ENCODE results near the gene ING5. TPM values are rescaled to one million over a fixed set of nuclear protein-coding genes. Genes with fewer than 3 reads are reported as not detected.

The ING5 gene
- total and polyA plus RNA-seq, 2 donors (not counting 3 experiments of a cell fraction or from before 2014, with no cell fraction given) = 24.5 to 33.4 TPM

- TF ChIP-seq MAX (IDR thresholded peaks at IDR 0.05; ENCODE audit: insufficient read depth, insufficient read length) (no peak), POLR2A (IDR thresholded peaks at IDR 0.05; ENCODE audit: low read depth, low read length) (no peak), POLR2AphosphoS5 (IDR thresholded peaks at IDR 0.05; ENCODE audit: insufficient read depth, low read depth, low read length) (no peak), EZH2 (IDR thresholded peaks at IDR 0.05; ENCODE audit: borderline replicate concordance, low read depth, low read length, severe bottlenecking) (no peak)
- no TSS peak for BruUV-seq (replicated peaks)
- Histone ChIP-seq H3K27ac (ENCODE audit: insufficient read depth, low read depth, low read length) (no peak overlapping the region), H3K9me1 (replicated peaks; ENCODE audit: control insufficient read depth, extremely low read depth, insufficient read depth, low read length) (no peaks in the 10 kb centered on the region), H3K4me2 (ENCODE audit: insufficient read depth, low read length) (no peak overlapping the region), H4K20me1 (replicated peaks; ENCODE audit: control insufficient read depth, extremely low read depth, insufficient read depth, low read length) (no peaks in the 10 kb centered on the region), H3K4me1 (ENCODE audit: control insufficient read depth, extremely low read depth, insufficient read depth, low read length) (no peaks in the 10 kb centered on the region), H3K79me2 (ENCODE audit: control insufficient read depth, insufficient read depth, low read length) (no peaks in the 10 kb centered on the region), H3K36me3 (ENCODE audit: control insufficient read depth in 2 of 2, extremely low read depth in 1 of 2, insufficient read depth in 2 of 2, low read length in 2 of 2) (peaks cover 0 to 2% of the 10 kb centered on the region in 2 experiments), H3K4me3 (replicated peaks in 1 of 3; ENCODE audit: insufficient read depth in 1 of 3, low read depth in 1 of 3, low read length in 3 of 3) (no peak overlapping the region), H2AFZ (ENCODE audit: low read depth, low read length) (no peak overlapping the region), H3K27me3 (ENCODE audit: control insufficient read depth in 2 of 2, insufficient read depth in 2 of 2, low read length in 2 of 2) (no peaks in the 10 kb centered on the region), H3K9ac (replicated peaks; ENCODE audit: extremely low read depth, insufficient read depth, low read length) (no peak overlapping the region), H3K9me3 (replicated peaks; ENCODE audit: control insufficient read depth, insufficient read depth, low read length) (no peaks in the 10 kb centered on the region)
- no peak for DNase-seq (ENCODE audit: low read depth, low spot score)
- intact Hi-C loops (cut with micrococcal nuclease) = no loop called here
- ChIA-PET POLR2A (no interaction called here), CTCF (no interaction called here)
- dilution Hi-C loops (cut with MboI; ENCODE audit: extremely low pct_ligation_motif_present, low sequenced_read_pairs) = no loop called here
- no peak for FAIRE-seq
Observed at GRCh38 chr2:241762933-241763369, 61.1 kb downstream of the ING5 start.

- Histone ChIP-seq H3K9me1 (replicated peaks; ENCODE audit: control insufficient read depth, extremely low read depth, insufficient read depth, low read length) (no peaks in the 10 kb centered on the region), H3K27ac (ENCODE audit: insufficient read depth, low read depth, low read length) (no peak overlapping the region), H3K27me3 (ENCODE audit: control insufficient read depth in 2 of 2, insufficient read depth in 2 of 2, low read length in 2 of 2) (no peaks in the 10 kb centered on the region), H3K4me2 (ENCODE audit: insufficient read depth, low read length) (no peak overlapping the region), H2AFZ (ENCODE audit: low read depth, low read length) (no peak overlapping the region), H3K79me2 (ENCODE audit: control insufficient read depth, insufficient read depth, low read length) (no peaks in the 10 kb centered on the region), H3K4me3 (replicated peaks in 1 of 3; ENCODE audit: insufficient read depth in 1 of 3, low read depth in 1 of 3, low read length in 3 of 3) (no peak overlapping the region), H3K9ac (replicated peaks; ENCODE audit: extremely low read depth, insufficient read depth, low read length) (no peak overlapping the region), H3K4me1 (ENCODE audit: control insufficient read depth, extremely low read depth, insufficient read depth, low read length) (no peaks in the 10 kb centered on the region), H4K20me1 (replicated peaks; ENCODE audit: control insufficient read depth, extremely low read depth, insufficient read depth, low read length) (no peaks in the 10 kb centered on the region), H3K36me3 (ENCODE audit: control insufficient read depth in 2 of 2, extremely low read depth in 1 of 2, insufficient read depth in 2 of 2, low read length in 2 of 2) (peaks cover 0 to 3% of the 10 kb centered on the region in 2 experiments), H3K9me3 (replicated peaks; ENCODE audit: control insufficient read depth, insufficient read depth, low read length) (no peaks in the 10 kb centered on the region)
- no peak for TF ChIP-seq JUN (IDR thresholded peaks at IDR 0.05; ENCODE audit: borderline replicate concordance, insufficient read depth, insufficient read length, low read depth)
- TF ChIP-seq CTCF (IDR thresholded peaks at IDR 0.05; ENCODE audit: extremely low read depth in 1 of 2, insufficient read depth in 1 of 2, low read depth in 1 of 2, low read length in 2 of 2) = no peak
- no peak for TF ChIP-seq GATA2 (IDR thresholded peaks at IDR 0.05; ENCODE audit: insufficient read depth, insufficient read length, low read depth, low read length)
- TF ChIP-seq MYC (IDR thresholded peaks at IDR 0.05; ENCODE audit: low read depth, low read length) = no peak
- CTCF ChIA-PET = interaction anchor here (0.9 to 1.4 kb wide), 4 partner anchors 24 to 115 kb away, joined by 3 to 4 read pairs (median 3); partner anchors contain the start of gene ING5
- dilution Hi-C loops (cut with MboI; ENCODE audit: extremely low pct_ligation_motif_present, low sequenced_read_pairs) (no loop called here), intact Hi-C loops (cut with micrococcal nuclease) (no loop called here)
- no peak for DNase-seq (ENCODE audit: low read depth, low spot score)
- no TSS peak for BruUV-seq (replicated peaks)
- POLR2A ChIA-PET = no interaction called here
- no peak for FAIRE-seq
Observed at GRCh38 chr2:241763551-241764274, 61.9 kb downstream of the ING5 start.

All from endothelial cell of umbilical vein (primary cell).